Mammary epithelial cell (primary cell): Measurements from ENCODE around the gene C10orf95.

Source experiments
- CTCF ChIP-seq, 2 donors: IDR thresholded peaks in 1 of 2; conservative IDR thresholded peaks in 1 of 2; 2 replicates each; pipeline ENCODE4 v1.5.1; 2011 to 2012; ENCODE audit warnings: inconsistent platforms in 2 of 2, low read length in 2 of 2, mild to moderate bottlenecking in 2 of 2, control low read depth in 1 of 2, low read depth in 1 of 2; ENCODE audit not compliant: insufficient read depth in 1 of 2; ENCODE audit errors: extremely low read depth in 1 of 2
- EZH2 ChIP-seq: IDR thresholded peaks from 2 replicates; pipeline ENCODE4 v1.6.1; 2012; ENCODE audit warnings: low read length, inconsistent platforms, borderline replicate concordance

- TF ChIP-seq CTCF (conservative IDR thresholded peaks at IDR 0.05 in 1 of 2, IDR thresholded peaks at IDR 0.05 in 1 of 2; ENCODE audit: extremely low read depth in 1 of 2, insufficient read depth in 1 of 2, low read depth in 1 of 2, low read length in 2 of 2) (no peak), EZH2 (peak; percentile 83)
Observed at GRCh38 chr10:102409604-102410428, 41.5 kb downstream of the C10orf95 start.
